OCI-LY1 (cell line): ENCODE results near the gene RNASEH1.

ENCODE experiments used
- H2AFZ ChIP-seq: fragments of 200-600 bp; sonication (generic), shearing (Covaris generic); 2 replicates; pipeline ENCODE4 v1.6.0; 2014; ENCODE audit warnings: antibody characterized with exemption, mild to moderate bottlenecking, low read length
- H3F3A ChIP-seq: fragments of 200-600 bp; sonication (generic), shearing (Covaris generic); 2 replicates; pipeline ENCODE4 v1.6.0; 2014; ENCODE audit warnings: mild to moderate bottlenecking, antibody characterized with exemption, low read length, moderate library complexity; ENCODE audit not compliant: insufficient read depth
- H3K27ac ChIP-seq: fragments of 200-600 bp; sonication (generic); 2 replicates; pipeline ENCODE4 v1.5.1; 2014; ENCODE audit warnings: low read length, mixed run types, mild to moderate bottlenecking, low read depth; ENCODE audit not compliant: poor library complexity, severe bottlenecking
- H3K27me3 ChIP-seq: fragments of 200-600 bp; sonication (generic); 2 replicates; pipeline ENCODE4 v1.6.0; 2014; ENCODE audit warnings: antibody characterized with exemption, mild to moderate bottlenecking, low read length, moderate library complexity; ENCODE audit not compliant: insufficient read depth
- H3K36me3 ChIP-seq: fragments of 200-600 bp; sonication (generic); 2 replicates; pipeline ENCODE4 v1.6.1; 2014; ENCODE audit warnings: mild to moderate bottlenecking, antibody characterized with exemption, low read length, moderate library complexity, mixed read lengths; ENCODE audit not compliant: insufficient read depth
- H3K4me1 ChIP-seq: fragments of 200-600 bp; sonication (generic); 2 replicates; pipeline ENCODE4 v1.5.1; 2014; ENCODE audit warnings: mild to moderate bottlenecking, low read length, moderate library complexity; ENCODE audit not compliant: insufficient read depth, severe bottlenecking
- H3K4me2 ChIP-seq: fragments of 200-600 bp; sonication (generic), shearing (Covaris generic); 2 replicates; pipeline ENCODE4 v1.6.1; 2014; ENCODE audit warnings: low read length
- H3K4me3 ChIP-seq: fragments of 200-600 bp; sonication (generic); 2 replicates; pipeline ENCODE4 v1.5.1; 2014; ENCODE audit warnings: low read length, low read depth, mild to moderate bottlenecking, mixed read lengths; ENCODE audit not compliant: poor library complexity, severe bottlenecking
- H3K79me2 ChIP-seq: fragments of 200-600 bp; shearing (Covaris generic); 2 replicates; pipeline ENCODE4 v1.6.1; 2016; ENCODE audit warnings: mixed run types, low read length, mixed read lengths; ENCODE audit not compliant: insufficient read depth
- H3K9ac ChIP-seq: fragments of 200-600 bp; sonication (generic), shearing (Covaris generic); 2 replicates; pipeline ENCODE4 v1.6.1; 2014; ENCODE audit warnings: mild to moderate bottlenecking, low read length, mixed read lengths
- H3K9me2 ChIP-seq: fragments of 200-600 bp; sonication (generic), shearing (Covaris generic); 2 replicates; pipeline ENCODE4 v1.6.1; 2014; ENCODE audit warnings: low read depth, mild to moderate bottlenecking, low read length, mixed read lengths
- H3K9me3 ChIP-seq: fragments of 200-600 bp; shearing (Covaris generic); 2 replicates; pipeline ENCODE4 v1.6.1; 2014; ENCODE audit warnings: low read length, mixed read lengths
- H4K20me1 ChIP-seq: fragments of 200-600 bp; sonication (generic), shearing (Covaris generic); 2 replicates; pipeline ENCODE4 v1.6.0; 2016; ENCODE audit warnings: mild to moderate bottlenecking, low read length; ENCODE audit not compliant: insufficient read depth
- CTCF ChIP-seq: fragments of 200-600 bp; sonication (generic), shearing (Covaris generic); IDR thresholded peaks from 2 replicates; pipeline ENCODE4 v1.5.1; 2017; ENCODE audit warnings: mild to moderate bottlenecking, antibody characterized with exemption, low read length, moderate library complexity, mixed read lengths
- EZH2 ChIP-seq: fragments of 200-600 bp; sonication (generic), shearing (Covaris generic); IDR thresholded peaks from 2 replicates; pipeline ENCODE4 v1.8.0; 2017; ENCODE audit warnings: borderline replicate concordance, mixed run types, mild to moderate bottlenecking, antibody characterized with exemption, low read length, moderate library complexity, mixed read lengths

Gene RNASEH1

GRCh38 chr2:3598912-3599854, 41.0 kb upstream of the RNASEH1 start:
- H3K9me3 ChIP-seq, result no peaks in the 10 kb centered on the region
- H3K4me3 ChIP-seq, result no peak overlapping the region
- H4K20me1 ChIP-seq, result no peaks in the 10 kb centered on the region
- no peaks in the 10 kb centered on the region for H3F3A ChIP-seq
- H3K27me3 ChIP-seq, result peaks cover 15% of the 10 kb centered on the region
- H3K36me3 ChIP-seq, result no peaks in the 10 kb centered on the region
- H3K27ac ChIP-seq, result no peak overlapping the region
- H3K4me1 ChIP-seq, result peaks cover 16% of the 10 kb centered on the region
- no peaks in the 10 kb centered on the region for H3K79me2 ChIP-seq
- TF ChIP-seq EZH2 (no peak), CTCF (no peak)
- peak overlapping the region; percentile 14; the same call in 1 of the 2 replicates for H3K4me2 ChIP-seq
- no peak overlapping the region for H3K9ac ChIP-seq
- no peak overlapping the region for H2AFZ ChIP-seq
- H3K9me2 ChIP-seq, result no peaks in the 10 kb centered on the region

GRCh38 chr2:3598197-3598910, 40.2 kb upstream of the RNASEH1 start:
- Histone ChIP-seq H3K27ac (no peak overlapping the region), H3K36me3 (no peaks in the 10 kb centered on the region), H3K4me1 (peaks cover 16% of the 10 kb centered on the region), H3K4me3 (no peak overlapping the region), H3K4me2 (no peak overlapping the region), H3F3A (no peaks in the 10 kb centered on the region), H2AFZ (no peak overlapping the region), H4K20me1 (no peaks in the 10 kb centered on the region), H3K9me3 (no peaks in the 10 kb centered on the region), H3K9ac (no peak overlapping the region), H3K9me2 (no peaks in the 10 kb centered on the region), H3K27me3 (peaks cover 15% of the 10 kb centered on the region), H3K79me2 (no peaks in the 10 kb centered on the region)
- TF ChIP-seq EZH2 (no peak), CTCF (no peak)

GRCh38 chr2:3597567-3597966, 39.4 kb upstream of the RNASEH1 start:
- no peaks in the 10 kb centered on the region for H4K20me1 ChIP-seq
- no peak overlapping the region for H3K27ac ChIP-seq
- no peak overlapping the region for H3K9ac ChIP-seq
- H3K4me1 ChIP-seq, result peaks cover 16% of the 10 kb centered on the region
- no peaks in the 10 kb centered on the region for H3K79me2 ChIP-seq
- TF ChIP-seq EZH2 (no peak), CTCF (no peak)
- H3F3A ChIP-seq, result no peaks in the 10 kb centered on the region
- H3K4me3 ChIP-seq, result no peak overlapping the region
- H3K27me3 ChIP-seq, result peaks cover 15% of the 10 kb centered on the region
- H2AFZ ChIP-seq, result no peak overlapping the region
- H3K4me2 ChIP-seq, result no peak overlapping the region
- no peaks in the 10 kb centered on the region for H3K9me2 ChIP-seq
- H3K36me3 ChIP-seq, result no peaks in the 10 kb centered on the region; the same call in 1 of the 2 replicates
- H3K9me3 ChIP-seq, result no peaks in the 10 kb centered on the region
